Stimulated activated CD4-positive, alpha-beta T cell treated with anti-CD3 and anti-CD28 coated beads, Interleukin-1b, Interleukin-23, amount 100 ng/mL, for 4 hours (primary cell): ENCODE data around the gene FAM98B.
"Not testable (repeated sequence)": the region's sequence is repeated elsewhere in the genome, so short reads cannot be mapped to it uniquely, and the experiment has no call there.

Experiments used
- DNase-seq, 2 donors: peaks; one replicate each; pipeline ENCODE4 v3.0.0-alpha.2; 2020; ENCODE audit warnings: low read depth in 2 of 2

FAM98B gene

DNA sequence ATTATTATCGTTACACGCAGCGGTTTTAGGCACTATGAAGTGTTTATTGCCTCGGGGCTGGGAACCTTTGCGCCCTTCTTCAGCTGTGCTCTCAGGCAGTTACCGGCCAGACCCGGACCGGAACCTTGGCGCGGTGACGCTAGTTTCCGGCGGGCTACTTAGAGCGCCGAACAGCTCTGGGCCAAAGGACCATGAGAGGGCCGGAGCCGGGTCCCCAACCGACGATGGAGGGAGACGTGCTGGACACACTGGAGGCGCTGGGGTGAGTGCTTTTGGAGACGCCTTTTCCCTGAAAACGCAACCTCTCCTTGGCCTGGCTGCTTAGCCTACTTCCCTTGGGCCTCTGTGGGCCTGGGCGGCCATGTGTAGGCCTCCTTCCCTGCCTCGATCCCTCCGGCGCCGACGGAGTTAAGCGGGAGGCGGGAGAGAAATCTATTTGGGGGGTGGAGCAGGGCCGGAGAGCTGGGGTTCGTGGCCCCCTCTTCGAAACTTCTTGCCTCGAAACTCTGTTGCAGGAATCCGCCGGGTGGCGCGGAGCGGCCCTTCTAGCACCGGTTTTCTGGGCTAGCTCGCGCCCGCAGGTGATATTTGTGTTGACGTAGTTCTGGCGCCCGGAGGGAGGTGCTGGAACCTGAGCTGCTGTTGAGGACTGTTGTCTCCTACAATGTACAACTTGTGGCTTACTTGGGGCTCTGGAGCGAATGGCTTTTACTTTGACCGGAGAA, at the start of gene FAM98B:
TSS of gene FAM98B (plus strand) at position 157 of the 725 bp plus-strand sequence. CDS start at position 192, 35 bp downstream.
- peak; percentile 82 to 89 for DNase-seq

- DNase-seq, result no peak
Observed at GRCh38 chr15:38406436-38406835, 47.5 kb upstream of the FAM98B start.

- DNase-seq, result no peak
Observed at GRCh38 chr15:38408576-38408975, 45.4 kb upstream of the FAM98B start.

- no peak for DNase-seq
Observed at GRCh38 chr15:38411902-38412301, 42.0 kb upstream of the FAM98B start.

DNA sequence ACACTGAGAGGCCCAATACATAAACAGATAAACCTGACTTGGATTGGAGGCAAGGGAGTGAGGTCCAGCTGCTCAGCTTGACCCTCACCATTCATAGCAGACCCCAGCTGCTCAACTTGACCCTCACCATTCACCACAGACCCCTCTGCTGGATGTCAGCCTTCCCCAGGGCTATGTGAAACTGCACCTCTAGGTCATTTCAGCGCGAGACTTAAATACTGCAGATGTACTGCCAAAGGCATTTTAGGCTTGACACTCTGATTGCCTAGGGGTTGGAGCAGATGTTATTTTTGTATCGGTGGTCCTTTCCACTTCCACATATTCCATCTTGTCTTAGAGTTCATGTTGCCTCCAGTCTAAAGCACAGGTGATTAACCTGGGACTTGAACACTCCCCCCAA, 41.5 kb upstream of the FAM98B start:
- no peak for DNase-seq

DNA sequence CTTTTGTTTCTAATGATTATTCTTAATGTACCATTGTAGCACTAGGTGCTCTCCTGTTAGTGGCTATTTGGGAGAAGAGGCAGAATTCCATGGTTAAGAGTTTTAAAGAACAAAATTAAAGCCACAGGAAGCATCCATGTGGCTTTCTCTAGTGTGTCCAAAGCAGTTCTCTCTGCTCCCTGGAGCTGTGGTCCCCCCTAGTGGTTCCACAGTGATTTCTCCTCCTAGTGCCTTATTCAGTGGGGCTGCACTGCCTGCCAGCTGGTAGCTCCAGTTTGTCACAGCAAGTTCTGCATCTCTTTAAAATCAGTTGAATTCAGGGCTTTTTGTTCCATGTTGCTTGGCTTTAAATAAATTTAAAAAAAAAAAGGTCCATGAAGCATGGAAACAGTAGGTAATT, 39.6 kb upstream of the FAM98B start:
- no peak for DNase-seq

DNA sequence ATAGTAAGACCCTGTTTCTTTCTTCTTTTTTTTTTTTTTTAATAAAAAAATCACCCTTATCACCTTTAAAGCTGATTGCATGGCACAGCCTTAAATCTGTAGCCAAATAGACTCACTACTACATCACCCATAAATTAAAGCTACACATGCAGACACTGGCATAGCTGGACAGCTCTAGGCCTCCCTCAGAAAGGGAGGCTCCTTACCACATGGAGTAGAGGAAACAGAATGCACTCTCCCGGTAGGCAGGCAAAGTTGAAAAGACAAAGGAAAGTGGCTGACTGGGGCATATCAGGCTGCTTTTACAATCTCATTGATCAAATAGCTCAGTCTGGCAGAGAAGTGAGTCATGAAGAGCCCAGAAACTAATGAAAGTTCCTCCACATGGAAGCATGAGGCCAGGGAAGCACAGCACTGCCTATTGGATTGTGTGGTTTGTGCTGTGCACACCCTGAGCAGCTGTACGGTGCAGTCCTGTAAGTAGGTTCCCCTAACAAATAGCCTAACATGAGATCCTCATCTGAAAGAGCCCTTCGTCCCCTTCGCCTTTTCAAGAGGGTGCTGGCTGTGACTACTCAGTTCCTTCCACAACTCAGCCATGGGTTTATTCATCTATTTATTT, 32.7 kb upstream of the FAM98B start:
- no peak for DNase-seq

GRCh38 chr15:38424101-38424552, 29.8 kb upstream of the FAM98B start:
- DNase-seq, result no peak

- DNase-seq, result no peak
Observed at GRCh38 chr15:38425269-38425668, 28.7 kb upstream of the FAM98B start.

- no peak for DNase-seq
Observed at GRCh38 chr15:38427380-38427779, 26.5 kb upstream of the FAM98B start.

DNA sequence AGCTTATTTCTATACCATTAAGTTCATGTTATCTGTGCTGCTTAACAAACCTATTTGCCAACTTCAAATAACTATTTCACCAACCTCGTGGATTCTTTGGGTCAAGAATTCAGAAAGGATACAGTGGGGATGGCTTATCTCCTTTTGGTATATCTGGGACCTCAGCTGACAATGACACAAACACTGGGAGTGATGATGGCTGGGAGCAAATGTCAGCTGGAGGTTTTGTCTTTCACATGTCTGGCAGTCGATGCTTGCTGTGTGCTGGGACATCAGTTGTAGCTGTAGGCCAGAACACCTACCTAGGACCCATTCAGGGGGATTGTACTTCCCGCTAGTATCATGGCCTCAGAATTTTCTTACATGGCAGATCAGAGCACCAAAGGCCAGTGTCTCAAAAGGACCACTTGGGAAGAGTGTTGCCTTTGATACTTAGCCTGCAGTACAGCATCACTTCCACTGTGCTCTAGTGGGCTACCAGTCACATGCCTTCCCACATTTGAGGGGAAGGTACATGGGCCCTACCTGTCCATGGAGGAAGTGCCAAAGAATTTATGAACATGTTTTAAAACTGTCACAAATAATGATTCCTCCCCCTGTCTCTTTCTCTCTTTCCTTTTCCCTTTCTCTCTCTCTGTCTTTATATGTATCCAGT, 23.7 kb upstream of the FAM98B start:
- no peak for DNase-seq

DNA sequence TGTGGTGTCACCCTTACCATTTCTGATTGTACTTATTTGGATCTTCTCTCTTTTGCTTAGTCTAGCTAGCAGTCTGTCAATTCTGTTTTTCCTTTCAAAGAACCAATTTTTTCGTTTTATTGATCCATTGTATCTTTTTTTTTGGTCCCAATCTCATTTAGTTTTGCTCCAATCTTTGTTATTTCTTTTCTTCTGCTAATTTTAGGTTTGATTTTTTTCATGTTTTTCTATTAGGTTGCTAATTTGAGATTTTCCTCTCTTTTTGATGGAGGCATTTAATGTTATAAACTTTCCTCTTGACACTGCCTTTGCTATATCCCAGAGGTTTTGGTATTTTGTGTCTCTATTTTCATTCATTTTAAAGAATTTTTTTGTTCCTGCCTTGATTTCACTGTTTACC, 16.9 kb upstream of the FAM98B start:
- no peak for DNase-seq

GRCh38 chr15:38437603-38438002, 16.3 kb upstream of the FAM98B start:
- DNase-seq, result not testable (repeated sequence)

GRCh38 chr15:38438031-38438986, 15.6 kb upstream of the FAM98B start:
- DNase-seq, result no peak

GRCh38 chr15:38440353-38441129, 13.4 kb upstream of the FAM98B start:
- peak in 1 of 2 donors; percentile 54 for DNase-seq

DNA sequence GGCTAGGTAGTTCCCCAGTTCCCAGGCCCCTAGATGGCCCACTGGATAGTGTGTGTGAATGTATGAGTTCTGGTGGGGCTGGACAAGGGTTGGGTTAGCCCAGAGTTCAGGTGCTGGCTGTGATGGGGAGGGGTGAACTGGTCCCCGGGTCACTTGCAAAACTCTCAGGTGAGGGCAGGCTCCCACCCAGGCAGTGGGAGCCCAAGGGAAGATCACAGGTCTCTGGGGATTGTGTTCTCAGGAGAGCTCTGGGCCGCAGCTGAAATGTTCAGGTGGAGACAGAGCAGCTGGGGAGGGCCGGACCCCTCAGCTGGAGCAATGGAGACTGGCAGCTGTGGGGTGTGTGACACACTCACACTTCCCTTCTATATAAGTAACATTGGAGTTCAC, 12.8 kb upstream of the FAM98B start:
- DNase-seq, result no peak

- DNase-seq, result no peak
Observed at GRCh38 chr15:38454696-38455090, 766 bp downstream of the FAM98B start.

DNA sequence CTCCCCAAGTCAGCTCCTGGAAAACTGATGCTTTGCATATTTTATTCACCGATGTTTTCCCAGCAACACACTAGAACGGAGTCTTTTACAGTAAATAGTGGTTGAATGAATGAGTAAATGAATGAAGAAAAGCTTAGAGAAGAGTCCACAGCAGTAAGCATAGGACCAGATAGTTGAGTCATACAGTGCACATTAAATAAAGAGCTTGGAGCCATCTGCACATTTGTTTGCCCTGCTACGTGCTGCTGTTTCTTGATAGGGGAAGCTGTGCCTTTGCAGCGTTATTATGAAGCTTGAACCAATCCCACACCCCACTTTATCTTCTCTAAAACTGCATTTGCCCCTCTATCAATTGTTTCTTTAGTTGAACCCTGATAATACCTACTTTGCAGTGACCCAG, 1.2 kb downstream of the FAM98B start:
- no peak for DNase-seq

GRCh38 chr15:38458646-38459045, 4.7 kb downstream of the FAM98B start:
- DNase-seq, result no peak

DNA sequence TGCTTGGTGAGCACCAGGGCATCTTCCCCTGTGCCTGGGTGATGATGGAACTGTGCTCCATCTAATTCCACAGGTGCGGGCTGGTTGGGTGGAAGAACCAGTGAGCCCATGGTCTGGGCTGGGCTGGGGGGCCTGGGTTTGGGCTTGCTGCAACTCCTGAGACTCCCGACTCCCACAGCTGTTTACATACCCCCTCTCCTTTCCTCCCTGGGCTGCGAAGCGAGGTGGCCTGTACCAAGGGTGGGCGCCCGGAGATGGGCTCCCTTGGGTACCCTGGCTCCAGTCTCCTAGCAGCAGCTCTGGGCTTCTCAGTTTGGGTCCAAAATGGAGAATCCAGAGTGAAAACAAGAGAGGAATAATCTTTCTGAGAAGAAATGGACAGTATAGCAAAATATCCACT, 5.6 kb downstream of the FAM98B start:
- DNase-seq, result no peak

GRCh38 chr15:38460543-38460942, 6.6 kb downstream of the FAM98B start:
- DNase-seq, result no peak
